Small intestine (tissue), 7 donors: ENCODE data around the gene DYRK1A. TPM values are rescaled to one million over a fixed set of nuclear protein-coding genes. Genes with fewer than 3 reads are reported as not detected.
A peak's percentile ranks its signal among the peaks of the same experiment; 100 is the strongest.

Experiments
- DNase-seq, 2 donors: peaks; one replicate each; pipeline versions ENCODE4 v3.0.0 to v3.0.0-alpha.2; 2013
- FAIRE-seq: peaks from 2 replicates; lab custom pipeline; 2012; peaks lifted over from hg19 to GRCh38; lab: Jason Lieb, UNC
- H3K27ac ChIP-seq, 3 donors: one replicate each; pipeline ENCODE4 v1.5.1; 2013; ENCODE audit warnings: low read length in 2 of 3, mild to moderate bottlenecking in 2 of 3, control low read depth in 1 of 3, inconsistent platforms in 1 of 3, low read depth in 1 of 3, moderate library complexity in 1 of 3
- H3K27me3 ChIP-seq, 3 donors: one replicate each; pipeline ENCODE4 v1.6.1; 2013; ENCODE audit warnings: low read length in 3 of 3, inconsistent platforms in 1 of 3; ENCODE audit not compliant: control insufficient read depth in 3 of 3, insufficient read depth in 3 of 3
- H3K36me3 ChIP-seq, 3 donors: one replicate each; pipeline ENCODE4 v1.6.1; 2013; ENCODE audit warnings: low read length in 3 of 3, inconsistent platforms in 1 of 3, low read depth in 1 of 3, mild to moderate bottlenecking in 1 of 3, moderate library complexity in 1 of 3; ENCODE audit not compliant: control insufficient read depth in 3 of 3, insufficient read depth in 2 of 3
- H3K4me1 ChIP-seq, 3 donors: one replicate each; pipeline ENCODE4 v1.6.1; 2013; ENCODE audit warnings: low read length in 2 of 3, inconsistent platforms in 1 of 3, low read depth in 1 of 3, mild to moderate bottlenecking in 1 of 3, moderate library complexity in 1 of 3; ENCODE audit not compliant: control insufficient read depth in 3 of 3, insufficient read depth in 2 of 3
- H3K4me3 ChIP-seq, 3 donors: one replicate each; pipeline ENCODE4 v1.5.1; 2013; ENCODE audit warnings: low read length in 3 of 3, control low read depth in 1 of 3, inconsistent platforms in 1 of 3, low read depth in 1 of 3, mild to moderate bottlenecking in 1 of 3, moderate library complexity in 1 of 3
- H3K9me3 ChIP-seq, 2 donors: one replicate each; pipeline ENCODE4 v1.6.1; 2013; ENCODE audit warnings: low read depth in 1 of 2, low read length in 1 of 2; ENCODE audit not compliant: control insufficient read depth in 2 of 2, insufficient read depth in 1 of 2
- WGBS, 3 donors: extraction: QIAGEN DNeasy Blood & Tissue Kit; methylation state at CpG; one replicate each; pipeline ENCODE4 v1.1.7; 2013; 5-methylcytosine and 5-hydroxymethylcytosine counted together
- polyA plus RNA-seq, 4 donors: library from polyadenylated mRNA; stranded (reverse) in 3 of 4; unstranded in 1 of 4; fragments of 200-250 nt in 3 of 4; fragments of 120-200 nt in 1 of 4; gene quantifications; one replicate each; pipeline versions ENCODE4 v1.2.1 to v1.2.3, GENCODE V29; 2013
- donor health status: healthy with polysubstance abuse.
- donor health status: control.
- donor health status: control.
- donor health status: Bipolar disorder and iron deficiency.
- donor health status: healthy.

The DYRK1A gene
- polyA plus RNA-seq, 4 donors: 10.5 to 50.5 (median 17.1) TPM

GRCh38 chr21:37421306-37421705 is 54.7 kb downstream of the DYRK1A start:
- no peak for DNase-seq
- Histone ChIP-seq H3K36me3 (peaks cover 0 to 8% (median 0%) of the 10 kb centered on the region in 3 donors), H3K4me3 (no peak overlapping the region), H3K27ac (no peak overlapping the region), H3K4me1 (peaks cover 0 to 9% (median 0%) of the 10 kb centered on the region in 3 donors), H3K9me3 (no peaks in the 10 kb centered on the region), H3K27me3 (no peaks in the 10 kb centered on the region)
- WGBS, 3 donors: 95 to 99% (median 96%) methylated on average over 8 of the region's 8 CpGs
- FAIRE-seq: no peak

- H3K4me1 ChIP-seq: peaks cover 0 to 9% (median 0%) of the 10 kb centered on the region in 3 donors
- no peak for FAIRE-seq
- no peak overlapping the region for H3K4me3 ChIP-seq
- no peaks in the 10 kb centered on the region for H3K27me3 ChIP-seq
- no peaks in the 10 kb centered on the region for H3K9me3 ChIP-seq
- H3K36me3 ChIP-seq: peaks cover 0 to 8% (median 0%) of the 10 kb centered on the region in 3 donors
- WGBS, 3 donors: 97 to 100% (median 100%) methylated on average over 1 of the region's 1 CpG
- DNase-seq: no peak
- no peak overlapping the region for H3K27ac ChIP-seq
Observed at GRCh38 chr21:37422382-37422781, 55.8 kb downstream of the DYRK1A start.

- WGBS, 3 donors: 47 to 48% (median 47%) methylated on average over 2 of the region's 2 CpGs
- Histone ChIP-seq H3K4me3 (no peak overlapping the region), H3K27me3 (no peaks in the 10 kb centered on the region), H3K4me1 (peaks cover 0 to 9% (median 0%) of the 10 kb centered on the region in 3 donors), H3K36me3 (peaks cover 0 to 8% (median 0%) of the 10 kb centered on the region in 3 donors), H3K27ac (no peak overlapping the region), H3K9me3 (no peaks in the 10 kb centered on the region)
- DNase-seq: no peak
- FAIRE-seq: no peak
Observed at GRCh38 chr21:37423103-37423502, 56.5 kb downstream of the DYRK1A start.

- H3K27ac ChIP-seq: no peak overlapping the region
- FAIRE-seq (no peak), DNase-seq (peak in 1 of 2 donors; percentile 42)
- H3K36me3 ChIP-seq: peaks cover 0 to 8% (median 1%) of the 10 kb centered on the region in 3 donors
- H3K9me3 ChIP-seq: no peaks in the 10 kb centered on the region
- peaks cover 0 to 6% (median 0%) of the 10 kb centered on the region in 3 donors for H3K4me1 ChIP-seq
- 6 to 32% (median 21%) methylated on average over 1 of the region's 1 CpG for WGBS, 3 donors
- no peak overlapping the region for H3K4me3 ChIP-seq
- no peaks in the 10 kb centered on the region for H3K27me3 ChIP-seq
Observed at GRCh38 chr21:37424396-37424795, 57.8 kb downstream of the DYRK1A start.

- WGBS, 3 donors: 42 to 63% (median 59%) methylated on average over 3 of the region's 3 CpGs
- H3K27ac ChIP-seq: peak overlapping the region in 1 of 3 donors; percentile 38
- peaks cover 0 to 3% (median 0%) of the 10 kb centered on the region in 3 donors for H3K4me1 ChIP-seq
- H3K36me3 ChIP-seq: peaks cover 0 to 8% (median 2%) of the 10 kb centered on the region in 3 donors
- H3K27me3 ChIP-seq: no peaks in the 10 kb centered on the region
- no peak overlapping the region for H3K4me3 ChIP-seq
- DNase-seq (no peak), FAIRE-seq (no peak)
- H3K9me3 ChIP-seq: no peaks in the 10 kb centered on the region
Observed at GRCh38 chr21:37425001-37425400, 58.4 kb downstream of the DYRK1A start.

GRCh38 chr21:37425684-37426083 is 59.1 kb downstream of the DYRK1A start:
- H3K27ac ChIP-seq: no peak overlapping the region
- H3K4me3 ChIP-seq: no peak overlapping the region
- peaks cover 0 to 3% (median 2%) of the 10 kb centered on the region in 3 donors for H3K4me1 ChIP-seq
- no peaks in the 10 kb centered on the region for H3K27me3 ChIP-seq
- WGBS, 3 donors: 92 to 98% (median 95%) methylated on average over 2 of the region's 2 CpGs
- peaks cover 0 to 8% (median 6%) of the 10 kb centered on the region in 3 donors for H3K36me3 ChIP-seq
- DNase-seq (no peak), FAIRE-seq (no peak)
- H3K9me3 ChIP-seq: no peaks in the 10 kb centered on the region

GRCh38 chr21:37427221-37427620 is 60.6 kb downstream of the DYRK1A start:
- 76 to 89% (median 83%) methylated on average over 6 of the region's 6 CpGs for WGBS, 3 donors
- no peak for DNase-seq
- H3K4me1 ChIP-seq: peaks cover 0 to 5% (median 2%) of the 10 kb centered on the region in 3 donors
- H3K4me3 ChIP-seq: no peak overlapping the region
- FAIRE-seq: no peak
- H3K9me3 ChIP-seq: no peaks in the 10 kb centered on the region
- no peak overlapping the region for H3K27ac ChIP-seq
- H3K36me3 ChIP-seq: peaks cover 0 to 7% (median 6%) of the 10 kb centered on the region in 3 donors
- H3K27me3 ChIP-seq: no peaks in the 10 kb centered on the region

GRCh38 chr21:37429356-37429755 is 62.8 kb downstream of the DYRK1A start:
- 88 to 96% (median 94%) methylated on average over 7 of the region's 7 CpGs for WGBS, 3 donors
- no peak overlapping the region for H3K27ac ChIP-seq
- FAIRE-seq: no peak

More at GRCh38 chr21:37429356-37429755, 62.8 kb downstream of the DYRK1A start:
- peaks cover 0 to 2% (median 2%) of the 10 kb centered on the region in 3 donors for H3K4me1 ChIP-seq
- no peaks in the 10 kb centered on the region for H3K9me3 ChIP-seq
- no peaks in the 10 kb centered on the region for H3K27me3 ChIP-seq
- peaks cover 0 to 6% (median 5%) of the 10 kb centered on the region in 3 donors for H3K36me3 ChIP-seq
- H3K4me3 ChIP-seq: no peak overlapping the region
- no peak for DNase-seq
